Right kidney (tissue), 1 donor: ENCODE measurements around the gene EFCAB7.

Source experiments
- DNase-seq: peaks from one replicate; pipeline ENCODE4 v3.0.0-alpha.2; 2016

EFCAB7 gene

DNA sequence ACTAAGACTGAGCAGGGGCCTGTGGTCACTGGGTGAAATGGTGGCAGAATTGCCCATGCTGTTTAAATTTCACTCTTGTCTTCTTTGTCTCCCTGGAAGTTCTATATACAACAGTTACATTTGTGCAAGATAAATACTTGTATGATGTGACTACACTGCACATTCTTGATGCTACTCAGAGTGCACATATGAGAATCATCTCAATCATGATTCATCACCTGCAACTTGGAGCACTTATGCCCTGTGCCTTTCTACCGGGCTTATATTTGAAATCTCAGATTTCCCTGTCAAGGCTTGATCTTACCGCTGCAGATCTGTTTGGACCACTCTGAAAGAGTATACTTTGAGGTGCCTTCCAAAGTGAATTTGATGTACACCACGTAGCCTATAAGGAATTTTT lies 80.5 kb downstream of the EFCAB7 start:
- no peak for DNase-seq

DNA sequence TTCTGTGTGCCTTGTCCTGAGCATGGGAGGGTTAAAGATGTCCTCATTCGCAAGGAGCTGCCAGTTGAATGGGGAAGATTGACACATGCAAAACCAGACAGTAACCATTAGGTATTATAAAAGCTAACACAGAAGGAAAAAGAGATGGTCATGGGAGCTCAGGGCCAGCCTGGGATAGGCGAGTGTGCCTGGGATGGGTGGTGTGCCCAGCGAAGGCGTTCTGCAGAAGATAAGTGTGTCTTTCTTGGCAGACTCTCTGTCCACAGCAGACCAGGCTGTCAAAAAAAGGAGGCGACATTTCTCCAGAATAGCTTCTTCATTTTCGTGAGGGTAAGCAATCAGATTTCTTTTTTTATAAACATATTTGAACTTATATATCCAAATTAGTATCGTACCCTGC lies 84.0 kb downstream of the EFCAB7 start:
- no peak for DNase-seq

- DNase-seq = no peak
Measured at GRCh38 chr1:63611231-63611630, 87.9 kb downstream of the EFCAB7 start.

DNA sequence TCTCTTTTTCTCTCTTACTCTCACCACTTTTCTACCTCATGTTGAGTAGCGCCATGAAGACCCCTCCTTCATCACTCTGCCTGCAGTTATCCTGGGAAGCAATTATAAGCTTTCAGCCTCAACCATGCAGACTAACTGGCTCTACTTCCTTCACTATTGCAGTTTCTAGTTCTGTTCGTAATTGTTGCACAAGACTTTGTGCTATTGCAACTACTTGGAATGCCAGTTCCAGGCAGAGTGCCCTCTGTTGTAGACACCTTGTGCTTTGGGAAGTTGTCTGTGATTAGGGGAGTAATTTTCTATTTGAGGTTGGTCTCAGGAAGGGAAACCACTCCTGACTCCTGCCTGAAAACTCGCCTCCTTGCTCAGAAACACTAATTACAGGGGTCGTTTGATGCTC lies 89.2 kb downstream of the EFCAB7 start:
- DNase-seq = no peak

- DNase-seq = no peak
Measured at GRCh38 chr1:63612971-63613370, 89.6 kb downstream of the EFCAB7 start.

GRCh38 chr1:63615768-63616420 lies 92.6 kb downstream of the EFCAB7 start:
- peak; percentile 49 for DNase-seq

DNA sequence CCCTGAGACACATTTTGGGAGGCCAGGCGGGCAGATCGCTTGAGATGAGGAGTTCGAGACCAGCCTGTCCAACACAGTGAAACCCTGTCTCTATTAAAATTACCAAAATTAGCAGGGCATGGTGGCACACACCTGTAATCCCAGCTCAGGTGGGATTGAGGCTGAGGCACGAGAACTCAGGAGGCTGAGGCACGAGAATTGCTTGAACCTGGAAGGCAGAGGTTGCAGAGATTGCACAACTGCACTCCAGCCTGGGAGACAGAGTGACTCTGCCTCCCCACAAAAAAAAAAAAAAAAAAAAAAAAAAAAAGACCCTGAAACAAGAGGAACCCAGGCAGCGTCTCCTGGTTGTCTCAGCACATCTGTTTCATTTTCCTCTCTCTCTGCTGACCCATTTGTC lies 94.1 kb downstream of the EFCAB7 start:
- no peak for DNase-seq

DNA sequence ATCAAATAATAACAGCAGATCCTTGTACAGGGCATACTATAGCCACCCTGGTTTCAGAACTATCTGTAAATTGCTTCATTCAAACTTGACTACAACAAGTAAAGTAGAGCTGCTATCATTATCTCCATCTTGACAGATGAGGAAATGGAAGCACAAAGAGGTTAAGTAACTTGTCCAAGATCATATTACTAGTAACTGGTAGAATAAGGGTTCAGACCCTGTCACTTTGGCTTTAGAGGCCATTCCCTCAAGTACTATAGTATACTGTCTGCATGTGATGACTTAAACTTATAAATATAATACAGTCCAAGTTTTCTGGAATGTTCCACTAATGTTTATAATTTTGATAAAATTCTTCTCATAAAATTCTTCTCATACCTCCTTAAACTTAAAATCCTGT lies 94.7 kb downstream of the EFCAB7 start:
- DNase-seq = no peak

DNA sequence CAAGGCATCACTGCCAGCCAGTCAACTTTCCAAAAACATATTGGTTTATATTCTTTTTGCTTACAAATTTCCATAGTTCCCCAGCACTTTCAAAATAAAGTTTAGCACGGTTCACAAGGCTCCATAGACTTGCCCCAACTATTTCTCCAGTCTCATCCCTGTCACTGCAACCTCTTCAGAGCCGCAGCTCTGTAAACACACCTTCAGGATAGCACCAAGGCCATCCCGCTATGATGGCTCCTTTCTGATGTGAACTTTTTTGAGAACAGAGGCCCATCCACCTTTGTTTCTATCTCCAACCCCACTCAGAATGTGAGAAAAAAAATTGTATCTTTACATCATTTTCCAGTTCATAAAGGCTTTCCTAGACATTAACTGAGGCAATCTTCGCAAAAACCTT lies 96.2 kb downstream of the EFCAB7 start:
- DNase-seq = no peak

- no peak for DNase-seq
Measured at GRCh38 chr1:63620671-63621070, 97.3 kb downstream of the EFCAB7 start.

- DNase-seq = no peak
Measured at GRCh38 chr1:63621075-63621474, 97.8 kb downstream of the EFCAB7 start.

- DNase-seq = no peak
Measured at GRCh38 chr1:63621698-63622097, 98.4 kb downstream of the EFCAB7 start.
